ENCODE results near the gene NPHS1. TPM values are rescaled to one million over a fixed set of nuclear protein-coding genes. Genes with fewer than 3 reads are reported as not detected.
A peak's percentile ranks its signal among the peaks of the same experiment; 100 is the strongest.
"Not testable (repeated sequence)": the region's sequence is repeated elsewhere in the genome, so short reads cannot be mapped to it uniquely, and the experiment has no call there.

NPHS1 gene
- total RNA-seq, 4 donors from 2014 or later, result not detected

- no peak for DNase-seq (ENCODE audit: extremely low spot score)
- Histone ChIP-seq H3K36me3 (no peaks in the 10 kb centered on the region), H3K9me3 (no peaks in the 10 kb centered on the region), H3K27me3 (peaks cover 0 to 52% (median 7%) of the 10 kb centered on the region in 4 donors), H3K4me3 (no peak overlapping the region), H3K4me1 (peaks cover 7 to 13% (median 11%) of the 10 kb centered on the region in 4 donors), H3K27ac (replicated peaks in 1 of 4) (no peak overlapping the region)
- intact Hi-C loops (cut with DNase I), result no loop called here
- 94% methylated on average over 28 of the region's 32 CpGs for WGBS
- TF ChIP-seq POLR2AphosphoS5 (IDR thresholded peaks at IDR 0.05) (no peak), CTCF (IDR thresholded peaks at IDR 0.05) (no peak), POLR2A (IDR thresholded peaks at IDR 0.05; ENCODE audit: low read depth) (no peak), EP300 (IDR thresholded peaks at IDR 0.05) (no peak)
Measured at GRCh38 chr19:35874392-35874930, 22.2 kb upstream of the NPHS1 start.

DNA sequence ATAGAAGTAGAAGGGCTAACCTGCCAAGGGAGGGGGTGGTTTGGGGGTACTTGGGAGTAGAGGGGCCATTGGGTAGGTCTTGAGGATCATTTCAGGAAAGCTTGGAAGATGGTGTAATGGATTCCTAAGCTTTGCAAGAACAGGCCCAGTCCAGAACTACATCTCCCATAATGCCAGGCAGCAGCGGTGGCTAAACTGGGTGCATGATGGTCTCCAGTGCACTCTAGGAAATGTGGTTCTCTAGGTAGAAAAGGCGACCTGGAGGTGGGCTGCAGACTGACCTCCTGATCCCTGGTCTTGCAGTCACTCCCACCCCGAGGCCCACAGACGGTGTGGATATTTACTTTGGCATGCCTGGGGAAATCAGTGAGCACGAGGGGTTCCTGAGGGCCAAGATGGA, 19.9 kb upstream of the NPHS1 start:
- WGBS, result 83% methylated on average over 5 of the region's 5 CpGs
- no peaks in the 10 kb centered on the region for H3K9me3 ChIP-seq
- H3K27me3 ChIP-seq, result peaks cover 4 to 42% (median 11%) of the 10 kb centered on the region in 4 donors
- H3K4me1 ChIP-seq, result peaks cover 17 to 26% (median 25%) of the 10 kb centered on the region in 4 donors
- no peak overlapping the region for H3K4me3 ChIP-seq
- no peak overlapping the region for H3K27ac ChIP-seq (replicated peaks in 1 of 4)
- intact Hi-C loops (cut with DNase I), result no loop called here
- TF ChIP-seq POLR2AphosphoS5 (IDR thresholded peaks at IDR 0.05) (no peak), EP300 (IDR thresholded peaks at IDR 0.05) (no peak), POLR2A (IDR thresholded peaks at IDR 0.05; ENCODE audit: low read depth) (no peak), CTCF (IDR thresholded peaks at IDR 0.05) (no peak)
- no peaks in the 10 kb centered on the region for H3K36me3 ChIP-seq
- DNase-seq (ENCODE audit: extremely low spot score), result no peak

GRCh38 chr19:35871611-35872010, 19.3 kb upstream of the NPHS1 start:
- peaks cover 17 to 26% (median 25%) of the 10 kb centered on the region in 4 donors for H3K4me1 ChIP-seq
- no peaks in the 10 kb centered on the region for H3K36me3 ChIP-seq
- TF ChIP-seq POLR2A (IDR thresholded peaks at IDR 0.05; ENCODE audit: low read depth) (no peak), CTCF (IDR thresholded peaks at IDR 0.05) (no peak), POLR2AphosphoS5 (IDR thresholded peaks at IDR 0.05) (no peak), EP300 (IDR thresholded peaks at IDR 0.05) (no peak)
- H3K9me3 ChIP-seq, result no peaks in the 10 kb centered on the region
- DNase-seq (ENCODE audit: extremely low spot score), result no peak
- WGBS, result 75% methylated on average over 6 of the region's 12 CpGs
- no peak overlapping the region for H3K4me3 ChIP-seq
- no peak overlapping the region for H3K27ac ChIP-seq (replicated peaks in 1 of 4)
- intact Hi-C loops (cut with DNase I), result no loop called here
- peaks cover 4 to 42% (median 11%) of the 10 kb centered on the region in 4 donors for H3K27me3 ChIP-seq

DNA sequence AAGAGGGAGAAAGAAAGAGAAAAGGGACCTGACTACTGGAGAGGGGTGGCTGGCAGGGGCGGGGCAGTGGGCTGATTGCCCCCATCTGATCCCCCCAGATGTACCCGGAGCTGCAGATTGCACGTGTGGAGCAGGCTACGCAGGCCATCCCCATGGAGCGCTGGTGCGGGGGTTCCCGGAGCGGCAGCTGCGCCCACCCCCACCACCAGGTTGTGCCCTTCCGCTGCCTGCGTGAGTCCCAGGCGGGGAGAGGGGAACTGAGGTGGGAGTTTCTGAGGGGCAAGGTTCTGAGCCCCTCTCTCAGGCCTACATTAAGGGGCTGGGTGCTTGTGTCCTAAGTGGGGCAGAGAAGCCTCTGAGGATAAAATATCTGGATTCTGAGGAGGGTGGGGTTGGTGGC, 18.5 kb upstream of the NPHS1 start:
- no peak overlapping the region for H3K4me3 ChIP-seq
- no peaks in the 10 kb centered on the region for H3K9me3 ChIP-seq
- DNase-seq (ENCODE audit: extremely low spot score), result no peak
- TF ChIP-seq CTCF (IDR thresholded peaks at IDR 0.05), result no peak
- no peak for TF ChIP-seq POLR2A (IDR thresholded peaks at IDR 0.05; ENCODE audit: low read depth)
- TF ChIP-seq EP300 (IDR thresholded peaks at IDR 0.05), result no peak
- no peak for TF ChIP-seq POLR2AphosphoS5 (IDR thresholded peaks at IDR 0.05)
- peaks cover 4 to 47% (median 11%) of the 10 kb centered on the region in 4 donors for H3K27me3 ChIP-seq
- H3K4me1 ChIP-seq, result peaks cover 17 to 26% (median 25%) of the 10 kb centered on the region in 4 donors
- WGBS, result 79% methylated on average over 3 of the region's 12 CpGs
- intact Hi-C loops (cut with DNase I), result no loop called here
- H3K27ac ChIP-seq (replicated peaks in 1 of 4), result no peak overlapping the region
- H3K36me3 ChIP-seq, result no peaks in the 10 kb centered on the region

DNA sequence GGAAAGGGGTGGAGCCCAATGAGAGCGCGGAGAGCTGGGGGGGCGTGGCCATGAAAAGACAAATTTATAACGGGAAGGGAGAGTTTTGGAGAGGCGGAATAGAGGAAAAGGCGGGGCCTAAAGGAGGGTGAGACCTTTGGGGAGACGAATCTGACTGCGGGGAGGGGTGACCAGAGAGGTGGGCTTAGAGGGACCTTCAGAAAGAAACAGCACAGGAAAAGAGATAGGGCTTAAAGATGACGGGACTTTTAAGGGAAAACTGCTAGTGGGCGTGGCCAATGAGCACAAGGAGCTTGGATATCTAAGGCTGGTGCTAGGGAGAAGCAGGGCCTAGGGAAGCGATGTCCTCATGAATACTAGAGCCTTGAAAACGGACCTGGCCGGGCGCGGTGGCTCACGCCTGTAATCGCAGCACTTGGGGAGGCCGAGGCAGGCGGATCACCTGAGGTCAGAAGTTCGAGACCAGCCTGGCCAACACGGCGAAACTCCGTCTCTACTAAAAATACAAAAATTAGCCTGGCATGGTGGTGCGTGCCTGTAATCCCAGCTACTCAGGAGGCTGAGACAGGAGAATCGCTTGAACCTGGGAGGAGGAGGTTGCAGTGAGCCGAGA, 17.9 kb upstream of the NPHS1 start:
- intact Hi-C loops (cut with DNase I); DNase-seq (ENCODE audit: extremely low spot score): not testable (repeated sequence)

More for the DNA sequence above, 17.9 kb upstream of the NPHS1 start:
- Histone ChIP-seq H3K4me3 (peak overlapping the region; percentile 58 to 72 (median 62)), H3K4me1 (peaks cover 17 to 26% (median 25%) of the 10 kb centered on the region in 4 donors), H3K27me3 (peaks cover 4 to 51% (median 11%) of the 10 kb centered on the region in 4 donors)
- 42% methylated on average over 26 of the region's 26 CpGs for WGBS
- not testable (repeated sequence) for H3K9me3 ChIP-seq; H3K27ac ChIP-seq (replicated peaks in 1 of 4); H3K36me3 ChIP-seq
